ENCODE results near the gene DIPK2A.

The DIPK2A gene

GRCh38 chr3:143974271-143975238, 2.9 kb downstream of the DIPK2A start:
- no peak for DNase-seq

GRCh38 chr3:143975554-143976152, 4.0 kb downstream of the DIPK2A start:
- no peak for DNase-seq

GRCh38 chr3:143977341-143978262, 6.0 kb downstream of the DIPK2A start:
- DNase-seq: no peak

- DNase-seq: no peak
Measured at GRCh38 chr3:143978263-143978631, 6.6 kb downstream of the DIPK2A start.

- no peak for DNase-seq
Measured at GRCh38 chr3:143979041-143979440, 7.4 kb downstream of the DIPK2A start.

GRCh38 chr3:143979813-143980212, 8.2 kb downstream of the DIPK2A start:
- no peak for DNase-seq

- no peak for DNase-seq
Measured at GRCh38 chr3:143988306-143988705, 16.7 kb downstream of the DIPK2A start.

- no peak for DNase-seq
Measured at GRCh38 chr3:143989461-143989860, 17.8 kb downstream of the DIPK2A start.

GRCh38 chr3:143991713-143992112, 20.1 kb downstream of the DIPK2A start:
- DNase-seq: no peak

GRCh38 chr3:143998266-143998665, 26.6 kb downstream of the DIPK2A start:
- no peak for DNase-seq

- no peak for DNase-seq
Measured at GRCh38 chr3:144003051-144003450, 31.4 kb downstream of the DIPK2A start.

GRCh38 chr3:144010371-144010770, 38.7 kb downstream of the DIPK2A start:
- no peak for DNase-seq

GRCh38 chr3:144011251-144011799, 39.7 kb downstream of the DIPK2A start:
- no peak for DNase-seq

GRCh38 chr3:144015133-144015532, 43.5 kb downstream of the DIPK2A start:
- no peak for DNase-seq

- no peak for DNase-seq
Measured at GRCh38 chr3:144018776-144019175, 47.2 kb downstream of the DIPK2A start.
